NT2/D1 (cell line): ENCODE data around the gene GLB1L3.

ENCODE experiments used
- SUZ12 ChIP-seq: IDR thresholded peaks from 2 replicates; pipeline ENCODE4 v1.6.1; 2011; ENCODE audit not compliant: insufficient read length, insufficient read depth; ENCODE audit errors: extremely low read depth
- YY1 ChIP-seq: IDR thresholded peaks from 2 replicates; pipeline ENCODE4 v1.6.1; 2011; ENCODE audit not compliant: insufficient read length, insufficient read depth
- ZNF274 ChIP-seq: IDR thresholded peaks from 2 replicates; pipeline ENCODE4 v1.6.1; 2011; ENCODE audit warnings: mild to moderate bottlenecking, low read depth, low read length

DNA sequence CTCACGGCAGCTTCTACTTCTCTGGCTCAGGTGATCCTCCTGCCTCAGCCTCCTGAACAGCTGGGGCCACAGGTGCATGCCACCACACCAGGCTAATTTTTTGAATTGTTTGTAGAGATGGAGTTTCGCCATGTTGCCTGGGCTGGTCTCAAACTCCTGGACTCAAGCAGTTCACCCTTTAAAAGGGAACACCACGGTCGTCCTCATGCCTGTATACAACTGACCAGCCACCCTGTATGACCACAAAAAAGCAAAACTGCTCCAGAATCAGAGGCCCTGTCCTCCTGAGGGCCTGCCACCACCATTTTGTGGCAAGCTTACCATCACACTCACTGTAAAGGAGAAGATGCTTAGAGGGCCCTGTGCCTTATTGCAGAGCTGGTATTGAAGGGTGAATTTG is 2.2 kb downstream of the GLB1L3 start:
- TF ChIP-seq ZNF274 (no peak), SUZ12 (no peak), YY1 (no peak)
